ENCODE results near the gene ADGRG6. TPM values are rescaled to one million over a fixed set of nuclear protein-coding genes. Genes with fewer than 3 reads are reported as not detected.

ADGRG6 gene
- total and polyA plus RNA-seq, 2 donors = 10.2 to 13.6 TPM

GRCh38 chr6:142399739-142400138 lies 97.9 kb downstream of the ADGRG6 start:
- no peaks in the 10 kb centered on the region for H3K9me3 ChIP-seq (ENCODE audit: control insufficient read depth in 2 of 2, insufficient read depth in 1 of 2, low read length in 1 of 2)
- H3K36me3 ChIP-seq (ENCODE audit: control insufficient read depth in 2 of 2, insufficient read depth in 2 of 2, low read length in 1 of 2) = no peaks in the 10 kb centered on the region
- peaks cover 0 to 3% of the 10 kb centered on the region in 2 donors for H3K4me1 ChIP-seq (ENCODE audit: control insufficient read depth in 2 of 2, insufficient read depth in 2 of 2, low read length in 2 of 2)
- DNase-seq (ENCODE audit: low read depth in 6 of 9, low spot score in 9 of 9) = no peak
- H3K4me3 ChIP-seq (ENCODE audit: low read length in 2 of 2) = no peak overlapping the region
- 82% methylated on average over 2 of the region's 2 CpGs for WGBS
- H3K27me3 ChIP-seq (ENCODE audit: control insufficient read depth in 2 of 2, insufficient read depth in 1 of 2, low read length in 1 of 2) = no peaks in the 10 kb centered on the region
- no peak overlapping the region for H3K27ac ChIP-seq (ENCODE audit: low read depth in 1 of 2, low read length in 1 of 2)

- Histone ChIP-seq H3K27ac (ENCODE audit: low read depth in 1 of 2, low read length in 1 of 2) (no peak overlapping the region), H3K4me3 (ENCODE audit: low read length in 2 of 2) (no peak overlapping the region), H3K27me3 (ENCODE audit: control insufficient read depth in 2 of 2, insufficient read depth in 1 of 2, low read length in 1 of 2) (no peaks in the 10 kb centered on the region), H3K36me3 (ENCODE audit: control insufficient read depth in 2 of 2, insufficient read depth in 2 of 2, low read length in 1 of 2) (no peaks in the 10 kb centered on the region), H3K9me3 (ENCODE audit: control insufficient read depth in 2 of 2, insufficient read depth in 1 of 2, low read length in 1 of 2) (no peaks in the 10 kb centered on the region), H3K4me1 (ENCODE audit: control insufficient read depth in 2 of 2, insufficient read depth in 2 of 2, low read length in 2 of 2) (no peaks in the 10 kb centered on the region)
- DNase-seq (ENCODE audit: low read depth in 6 of 9, low spot score in 9 of 9) = no peak
- WGBS = 97% methylated on average over 4 of the region's 4 CpGs
These were observed 98.7 kb downstream of the ADGRG6 start for GRCh38 chr6:142400495-142400894.

- H3K27me3 ChIP-seq (ENCODE audit: control insufficient read depth in 2 of 2, insufficient read depth in 1 of 2, low read length in 1 of 2) = no peaks in the 10 kb centered on the region
- no peaks in the 10 kb centered on the region for H3K36me3 ChIP-seq (ENCODE audit: control insufficient read depth in 2 of 2, insufficient read depth in 2 of 2, low read length in 1 of 2)
- WGBS = 97% methylated on average over 1 of the region's 1 CpG
- no peak overlapping the region for H3K27ac ChIP-seq (ENCODE audit: low read depth in 1 of 2, low read length in 1 of 2)
- no peaks in the 10 kb centered on the region for H3K9me3 ChIP-seq (ENCODE audit: control insufficient read depth in 2 of 2, insufficient read depth in 1 of 2, low read length in 1 of 2)
- H3K4me3 ChIP-seq (ENCODE audit: low read length in 2 of 2) = no peak overlapping the region
- no peaks in the 10 kb centered on the region for H3K4me1 ChIP-seq (ENCODE audit: control insufficient read depth in 2 of 2, insufficient read depth in 2 of 2, low read length in 2 of 2)
- DNase-seq (ENCODE audit: low read depth in 6 of 9, low spot score in 9 of 9) = no peak
These were observed 100.0 kb downstream of the ADGRG6 start for GRCh38 chr6:142401838-142402237.

- Histone ChIP-seq H3K36me3 (ENCODE audit: control insufficient read depth in 2 of 2, insufficient read depth in 2 of 2, low read length in 1 of 2) (no peaks in the 10 kb centered on the region), H3K4me3 (ENCODE audit: low read length in 2 of 2) (no peak overlapping the region), H3K27me3 (ENCODE audit: control insufficient read depth in 2 of 2, insufficient read depth in 1 of 2, low read length in 1 of 2) (no peaks in the 10 kb centered on the region), H3K9me3 (ENCODE audit: control insufficient read depth in 2 of 2, insufficient read depth in 1 of 2, low read length in 1 of 2) (no peaks in the 10 kb centered on the region), H3K4me1 (ENCODE audit: control insufficient read depth in 2 of 2, insufficient read depth in 2 of 2, low read length in 2 of 2) (no peaks in the 10 kb centered on the region), H3K27ac (ENCODE audit: low read depth in 1 of 2, low read length in 1 of 2) (no peak overlapping the region)
- DNase-seq (ENCODE audit: low read depth in 6 of 9, low spot score in 9 of 9) = no peak
- WGBS = 99% methylated on average over 3 of the region's 3 CpGs
These were observed 102.9 kb downstream of the ADGRG6 start for GRCh38 chr6:142404751-142405150.

GRCh38 chr6:142406131-142406530 lies 104.3 kb downstream of the ADGRG6 start:
- H3K4me1 ChIP-seq (ENCODE audit: control insufficient read depth in 2 of 2, insufficient read depth in 2 of 2, low read length in 2 of 2) = no peaks in the 10 kb centered on the region
- DNase-seq (ENCODE audit: low read depth in 6 of 9, low spot score in 9 of 9) = no peak
- no peaks in the 10 kb centered on the region for H3K27me3 ChIP-seq (ENCODE audit: control insufficient read depth in 2 of 2, insufficient read depth in 1 of 2, low read length in 1 of 2)
- no peaks in the 10 kb centered on the region for H3K9me3 ChIP-seq (ENCODE audit: control insufficient read depth in 2 of 2, insufficient read depth in 1 of 2, low read length in 1 of 2)
- no peak overlapping the region for H3K27ac ChIP-seq (ENCODE audit: low read depth in 1 of 2, low read length in 1 of 2)
- WGBS = over 99% methylated on average over 3 of the region's 3 CpGs
- no peaks in the 10 kb centered on the region for H3K36me3 ChIP-seq (ENCODE audit: control insufficient read depth in 2 of 2, insufficient read depth in 2 of 2, low read length in 1 of 2)
- no peak overlapping the region for H3K4me3 ChIP-seq (ENCODE audit: low read length in 2 of 2)

DNA sequence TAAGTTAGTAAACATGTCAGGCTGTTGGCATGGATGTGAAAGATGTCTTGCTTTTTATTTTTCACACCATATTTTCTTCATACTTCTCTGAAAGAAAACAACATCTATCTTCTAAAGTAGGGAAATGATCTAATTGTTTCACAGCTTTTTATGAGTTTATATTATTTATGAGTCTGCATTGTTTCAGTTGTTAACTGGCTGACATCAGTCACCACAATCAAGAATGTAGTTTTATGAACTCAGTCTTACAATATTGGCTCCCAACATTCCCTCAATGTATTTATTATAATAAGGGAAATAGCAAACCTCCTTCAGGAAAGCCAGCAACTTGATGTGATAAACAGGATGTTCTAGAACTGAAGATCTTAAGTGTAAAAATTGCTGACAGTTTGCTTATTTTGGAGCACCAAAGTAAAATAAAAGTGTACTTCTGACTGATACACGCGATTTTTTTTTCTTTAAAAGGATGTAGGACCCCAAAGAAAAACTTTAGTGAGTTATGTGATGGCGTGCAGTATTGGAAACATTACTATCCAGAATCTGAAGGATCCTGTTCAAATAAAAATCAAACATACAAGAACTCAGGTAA lies 106.0 kb downstream of the ADGRG6 start:
- H3K9me3 ChIP-seq (ENCODE audit: control insufficient read depth in 2 of 2, insufficient read depth in 1 of 2, low read length in 1 of 2) = no peaks in the 10 kb centered on the region
- no peak for DNase-seq (ENCODE audit: low read depth in 6 of 9, low spot score in 9 of 9)
- no peaks in the 10 kb centered on the region for H3K36me3 ChIP-seq (ENCODE audit: control insufficient read depth in 2 of 2, insufficient read depth in 2 of 2, low read length in 1 of 2)
- no peaks in the 10 kb centered on the region for H3K4me1 ChIP-seq (ENCODE audit: control insufficient read depth in 2 of 2, insufficient read depth in 2 of 2, low read length in 2 of 2)
- WGBS = 94% methylated on average over 3 of the region's 3 CpGs
- H3K4me3 ChIP-seq (ENCODE audit: low read length in 2 of 2) = no peak overlapping the region
- no peaks in the 10 kb centered on the region for H3K27me3 ChIP-seq (ENCODE audit: control insufficient read depth in 2 of 2, insufficient read depth in 1 of 2, low read length in 1 of 2)
- no peak overlapping the region for H3K27ac ChIP-seq (ENCODE audit: low read depth in 1 of 2, low read length in 1 of 2)

GRCh38 chr6:142408409-142408808 lies 106.6 kb downstream of the ADGRG6 start:
- no peak overlapping the region for H3K27ac ChIP-seq (ENCODE audit: low read depth in 1 of 2, low read length in 1 of 2)
- H3K9me3 ChIP-seq (ENCODE audit: control insufficient read depth in 2 of 2, insufficient read depth in 1 of 2, low read length in 1 of 2) = no peaks in the 10 kb centered on the region
- no peaks in the 10 kb centered on the region for H3K4me1 ChIP-seq (ENCODE audit: control insufficient read depth in 2 of 2, insufficient read depth in 2 of 2, low read length in 2 of 2)
- DNase-seq (ENCODE audit: low read depth in 6 of 9, low spot score in 9 of 9) = no peak
- H3K4me3 ChIP-seq (ENCODE audit: low read length in 2 of 2) = no peak overlapping the region
- H3K27me3 ChIP-seq (ENCODE audit: control insufficient read depth in 2 of 2, insufficient read depth in 1 of 2, low read length in 1 of 2) = no peaks in the 10 kb centered on the region
- no peaks in the 10 kb centered on the region for H3K36me3 ChIP-seq (ENCODE audit: control insufficient read depth in 2 of 2, insufficient read depth in 2 of 2, low read length in 1 of 2)

DNA sequence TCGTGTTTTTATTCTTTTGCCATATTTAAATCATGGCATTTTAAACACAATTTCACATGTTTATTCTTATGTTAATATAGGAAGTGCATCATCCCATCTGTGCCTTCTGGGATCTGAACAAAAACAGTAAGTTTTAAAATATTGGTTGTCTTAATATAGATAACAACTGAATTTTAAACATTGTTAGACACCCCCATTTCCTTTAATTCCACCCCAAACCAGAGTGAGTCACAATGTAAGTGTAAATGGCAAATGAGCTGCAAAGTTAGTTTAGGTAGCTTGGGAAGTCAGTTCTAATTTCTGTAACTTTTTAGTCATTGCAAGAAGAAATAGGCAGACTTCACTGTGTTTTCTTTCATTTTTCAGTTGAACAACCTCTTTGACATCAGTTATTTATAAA lies 108.0 kb downstream of the ADGRG6 start:
- no peak overlapping the region for H3K4me3 ChIP-seq (ENCODE audit: low read length in 2 of 2)
- no peaks in the 10 kb centered on the region for H3K4me1 ChIP-seq (ENCODE audit: control insufficient read depth in 2 of 2, insufficient read depth in 2 of 2, low read length in 2 of 2)
- DNase-seq (ENCODE audit: low read depth in 6 of 9, low spot score in 9 of 9) = no peak
- no peaks in the 10 kb centered on the region for H3K27me3 ChIP-seq (ENCODE audit: control insufficient read depth in 2 of 2, insufficient read depth in 1 of 2, low read length in 1 of 2)
- H3K9me3 ChIP-seq (ENCODE audit: control insufficient read depth in 2 of 2, insufficient read depth in 1 of 2, low read length in 1 of 2) = no peaks in the 10 kb centered on the region
- no peaks in the 10 kb centered on the region for H3K36me3 ChIP-seq (ENCODE audit: control insufficient read depth in 2 of 2, insufficient read depth in 2 of 2, low read length in 1 of 2)
- H3K27ac ChIP-seq (ENCODE audit: low read depth in 1 of 2, low read length in 1 of 2) = no peak overlapping the region
- 97% methylated on average over 1 of the region's 1 CpG for WGBS

DNA sequence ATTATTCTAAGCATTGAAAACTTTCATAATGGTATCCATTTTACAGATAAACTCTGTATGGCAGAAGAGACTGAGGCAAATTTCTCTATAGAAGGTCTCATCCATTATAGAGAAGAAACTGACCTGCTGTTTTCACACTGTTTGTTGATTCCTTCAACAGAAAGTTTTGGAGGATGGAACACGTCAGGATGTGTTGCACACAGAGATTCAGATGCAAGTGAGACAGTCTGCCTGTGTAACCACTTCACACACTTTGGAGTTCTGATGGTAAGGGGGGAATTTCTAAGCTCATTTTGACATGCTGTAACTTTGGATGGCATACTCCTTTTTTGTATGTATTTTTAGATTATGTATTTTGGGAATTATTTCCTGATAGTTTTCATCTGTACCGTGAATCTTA lies 109.3 kb downstream of the ADGRG6 start:
- no peak for DNase-seq (ENCODE audit: low read depth in 6 of 9, low spot score in 9 of 9)
- 92% methylated on average over 2 of the region's 2 CpGs for WGBS
- Histone ChIP-seq H3K4me3 (ENCODE audit: low read length in 2 of 2) (no peak overlapping the region), H3K9me3 (ENCODE audit: control insufficient read depth in 2 of 2, insufficient read depth in 1 of 2, low read length in 1 of 2) (no peaks in the 10 kb centered on the region), H3K4me1 (ENCODE audit: control insufficient read depth in 2 of 2, insufficient read depth in 2 of 2, low read length in 2 of 2) (no peaks in the 10 kb centered on the region), H3K27me3 (ENCODE audit: control insufficient read depth in 2 of 2, insufficient read depth in 1 of 2, low read length in 1 of 2) (no peaks in the 10 kb centered on the region), H3K27ac (ENCODE audit: low read depth in 1 of 2, low read length in 1 of 2) (no peak overlapping the region), H3K36me3 (ENCODE audit: control insufficient read depth in 2 of 2, insufficient read depth in 2 of 2, low read length in 1 of 2) (no peaks in the 10 kb centered on the region)

DNA sequence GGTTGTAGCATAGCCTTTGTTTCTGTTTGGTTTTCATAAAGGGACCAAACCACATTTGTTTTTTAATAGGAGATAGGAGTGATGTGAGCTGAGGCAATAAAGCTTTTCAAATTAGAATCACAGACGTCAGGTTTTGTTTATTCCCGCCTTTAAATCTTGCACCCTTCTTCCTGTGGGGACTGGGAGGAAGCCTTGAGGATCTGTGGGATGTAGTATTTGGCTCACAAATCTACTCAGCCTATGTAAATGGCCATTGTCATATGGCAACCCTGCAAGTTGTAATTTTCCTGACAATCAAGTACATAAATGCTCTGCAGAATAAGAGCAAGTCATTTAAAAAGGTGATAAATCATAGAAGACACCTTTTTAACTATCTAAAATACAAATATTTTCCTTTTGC lies 110.4 kb downstream of the ADGRG6 start:
- no peaks in the 10 kb centered on the region for H3K36me3 ChIP-seq (ENCODE audit: control insufficient read depth in 2 of 2, insufficient read depth in 2 of 2, low read length in 1 of 2)
- no peaks in the 10 kb centered on the region for H3K9me3 ChIP-seq (ENCODE audit: control insufficient read depth in 2 of 2, insufficient read depth in 1 of 2, low read length in 1 of 2)
- no peak overlapping the region for H3K4me3 ChIP-seq (ENCODE audit: low read length in 2 of 2)
- no peaks in the 10 kb centered on the region for H3K4me1 ChIP-seq (ENCODE audit: control insufficient read depth in 2 of 2, insufficient read depth in 2 of 2, low read length in 2 of 2)
- no peak for DNase-seq (ENCODE audit: low read depth in 6 of 9, low spot score in 9 of 9)
- no peak overlapping the region for H3K27ac ChIP-seq (ENCODE audit: low read depth in 1 of 2, low read length in 1 of 2)
- no peaks in the 10 kb centered on the region for H3K27me3 ChIP-seq (ENCODE audit: control insufficient read depth in 2 of 2, insufficient read depth in 1 of 2, low read length in 1 of 2)
- WGBS = 69% methylated on average over 2 of the region's 2 CpGs
